HG03139 (cell line): ENCODE measurements around the gene RXFP3.
"Not testable (repeated sequence)": the region's sequence is repeated elsewhere in the genome, so short reads cannot be mapped to it uniquely, and the experiment has no call there.

Experiments used
- ATAC-seq: cut with Tn5 transposase; IDR thresholded peaks from one replicate; pipeline ENCODE4 v1.9.1; 2021; ENCODE audit not compliant: unreplicated experiment

RXFP3 gene

DNA sequence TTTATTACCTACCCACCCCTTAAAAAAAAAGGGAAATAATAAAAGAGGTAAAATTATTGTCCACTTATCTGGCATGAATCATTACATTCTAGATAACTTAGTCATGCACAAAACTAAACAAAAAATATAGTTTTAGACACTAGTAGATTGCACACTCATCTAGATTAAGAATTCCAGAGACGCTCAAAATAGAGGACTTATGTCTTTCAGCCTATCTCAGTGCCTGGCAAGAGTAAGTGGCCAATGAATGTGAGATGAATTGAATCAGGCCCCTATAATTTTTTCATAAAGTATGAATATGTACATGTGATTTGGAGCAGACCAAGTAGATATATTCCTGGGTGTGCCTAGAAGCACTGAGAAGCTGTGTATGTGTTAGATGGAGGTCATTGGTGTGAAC is 2.0 kb upstream of the RXFP3 start:
- peak; percentile 17 for ATAC-seq

- no peak for ATAC-seq
Measured at GRCh38 chr5:33936004-33936380, 194 bp upstream of the RXFP3 start.

- ATAC-seq, result no peak
Measured at GRCh38 chr5:33937017-33937706, 976 bp downstream of the RXFP3 start.

DNA sequence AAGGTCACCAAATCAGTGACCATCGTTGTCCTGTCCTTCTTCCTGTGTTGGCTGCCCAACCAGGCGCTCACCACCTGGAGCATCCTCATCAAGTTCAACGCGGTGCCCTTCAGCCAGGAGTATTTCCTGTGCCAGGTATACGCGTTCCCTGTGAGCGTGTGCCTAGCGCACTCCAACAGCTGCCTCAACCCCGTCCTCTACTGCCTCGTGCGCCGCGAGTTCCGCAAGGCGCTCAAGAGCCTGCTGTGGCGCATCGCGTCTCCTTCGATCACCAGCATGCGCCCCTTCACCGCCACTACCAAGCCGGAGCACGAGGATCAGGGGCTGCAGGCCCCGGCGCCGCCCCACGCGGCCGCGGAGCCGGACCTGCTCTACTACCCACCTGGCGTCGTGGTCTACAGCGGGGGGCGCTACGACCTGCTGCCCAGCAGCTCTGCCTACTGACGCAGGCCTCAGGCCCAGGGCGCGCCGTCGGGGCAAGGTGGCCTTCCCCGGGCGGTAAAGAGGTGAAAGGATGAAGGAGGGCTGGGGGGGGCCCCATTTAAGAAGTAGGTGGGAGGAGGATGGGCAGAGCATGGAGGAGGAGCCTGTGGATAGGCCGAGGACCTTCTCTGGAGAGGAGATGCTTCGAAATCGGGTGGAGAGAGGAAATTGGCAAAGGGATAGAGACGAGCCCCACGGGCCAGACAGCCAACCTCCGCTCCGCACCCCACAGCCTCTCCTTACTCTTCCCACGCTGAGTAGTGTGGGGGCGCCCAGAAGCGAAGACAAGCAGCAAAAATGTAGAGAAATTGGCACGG is 1.7 kb downstream of the RXFP3 start:
- ATAC-seq, result no peak

DNA sequence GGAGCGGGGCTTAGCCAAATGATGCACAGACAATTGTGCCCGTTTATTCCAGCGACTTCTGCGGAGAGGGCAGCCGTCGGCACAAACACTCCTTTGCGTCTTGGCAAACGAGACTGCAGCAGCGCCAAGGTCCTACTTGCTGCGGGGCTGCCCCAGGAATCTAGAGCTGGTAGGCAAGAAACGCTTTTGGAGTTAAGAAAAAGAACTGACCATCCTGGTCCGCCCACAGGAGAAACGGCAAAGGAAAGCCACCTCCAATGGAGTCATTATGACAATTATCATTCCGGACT is 2.3 kb downstream of the RXFP3 start:
- no peak for ATAC-seq

DNA sequence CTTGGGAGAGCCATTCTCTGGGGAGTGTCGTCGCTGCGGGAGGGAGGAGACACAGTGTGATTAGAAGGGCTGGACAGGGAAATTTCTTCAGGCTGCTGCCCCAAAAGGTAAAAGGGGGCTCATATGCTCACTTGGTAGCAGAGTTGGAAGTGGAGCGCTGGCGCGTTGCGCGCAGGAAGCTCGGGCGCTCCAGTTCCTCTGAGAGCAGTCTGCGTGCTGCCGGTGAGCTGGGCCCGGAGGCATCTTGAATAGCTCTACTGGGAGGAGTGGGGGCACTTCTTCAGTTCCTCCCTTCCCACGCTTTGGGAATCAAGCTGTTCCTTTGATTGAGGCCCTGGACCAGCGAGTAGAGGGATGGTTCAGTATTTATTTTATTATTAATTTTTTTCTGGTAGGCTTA is 2.7 kb downstream of the RXFP3 start:
- ATAC-seq, result no peak

DNA sequence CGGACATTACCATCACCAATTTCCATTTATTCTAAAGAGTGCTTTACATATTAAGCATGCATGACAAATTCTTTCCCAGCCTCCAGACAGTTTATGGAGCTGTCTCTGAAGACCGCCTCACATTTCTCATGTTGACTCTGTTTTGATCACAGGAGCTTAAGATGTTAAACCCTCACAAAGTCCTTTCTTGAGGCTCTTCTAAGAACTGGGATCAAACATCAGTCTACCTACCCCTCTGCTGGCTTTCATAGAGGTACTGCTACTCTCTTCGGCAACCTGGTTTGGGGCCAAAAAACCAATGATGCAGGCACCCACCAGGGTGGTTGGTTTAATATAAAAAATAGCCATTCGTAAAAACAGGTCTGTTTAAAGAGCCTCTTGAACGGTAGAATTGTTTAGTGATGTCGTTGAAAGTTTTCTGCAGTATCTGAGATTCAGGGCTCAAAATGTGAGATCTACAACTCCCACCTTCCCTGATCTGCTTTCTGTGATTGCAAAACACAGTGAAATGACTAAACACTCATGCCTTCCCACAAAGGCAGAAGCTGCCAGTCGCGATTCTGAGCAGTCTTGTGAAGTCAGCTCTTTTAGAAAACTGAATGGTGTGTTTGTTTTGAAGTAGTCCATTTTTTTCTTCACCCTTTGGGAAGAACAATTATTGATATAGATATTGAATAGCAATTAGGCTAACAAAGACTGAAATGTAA is 3.5 kb downstream of the RXFP3 start:
- no peak for ATAC-seq

DNA sequence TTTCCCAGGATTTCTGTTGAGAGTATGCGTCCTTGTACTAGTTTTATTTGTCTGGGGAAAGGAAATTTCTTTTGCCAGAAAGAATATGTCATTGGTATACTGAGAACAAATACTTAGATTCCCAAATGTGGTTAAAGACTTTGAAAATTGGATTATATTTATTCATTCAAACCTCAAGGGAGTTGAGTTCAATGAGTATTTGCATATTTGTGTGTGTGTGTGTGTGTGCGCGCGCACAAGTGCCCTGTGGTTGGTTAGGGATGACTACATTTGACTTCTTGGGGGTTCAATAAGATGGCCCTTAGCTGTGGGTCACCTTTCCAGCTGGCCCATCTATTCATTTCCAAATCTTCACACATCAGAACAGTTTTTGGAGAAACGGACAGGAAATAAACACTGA is 4.9 kb downstream of the RXFP3 start:
- no peak for ATAC-seq

DNA sequence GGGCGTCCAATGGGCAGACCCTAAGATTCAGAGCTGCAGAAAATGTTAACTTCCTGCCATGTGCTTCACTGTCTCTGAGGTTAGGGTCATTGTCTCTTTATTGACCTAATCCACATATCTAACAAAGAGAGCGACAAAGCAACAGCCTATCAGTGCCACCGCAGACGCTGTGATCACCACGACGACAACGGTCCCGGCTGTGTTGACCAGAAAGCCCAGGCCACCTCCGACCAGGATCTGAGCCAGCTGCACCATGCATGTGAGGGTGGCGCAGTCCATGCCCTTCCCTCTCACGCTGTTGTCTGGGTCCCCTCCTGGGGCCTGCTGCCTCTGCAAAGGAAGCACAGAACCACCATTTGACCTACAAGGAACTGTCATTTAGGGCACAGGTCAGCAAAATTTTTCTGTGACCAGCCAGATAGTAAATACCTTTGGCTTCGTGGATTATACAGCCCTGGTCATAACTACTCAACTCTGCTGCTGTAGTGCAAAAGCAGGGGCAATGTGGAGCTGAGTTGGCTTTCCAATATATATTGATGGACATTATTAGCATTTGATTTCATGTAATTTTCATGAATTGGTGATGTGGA is 8.5 kb downstream of the RXFP3 start:
- no peak for ATAC-seq

DNA sequence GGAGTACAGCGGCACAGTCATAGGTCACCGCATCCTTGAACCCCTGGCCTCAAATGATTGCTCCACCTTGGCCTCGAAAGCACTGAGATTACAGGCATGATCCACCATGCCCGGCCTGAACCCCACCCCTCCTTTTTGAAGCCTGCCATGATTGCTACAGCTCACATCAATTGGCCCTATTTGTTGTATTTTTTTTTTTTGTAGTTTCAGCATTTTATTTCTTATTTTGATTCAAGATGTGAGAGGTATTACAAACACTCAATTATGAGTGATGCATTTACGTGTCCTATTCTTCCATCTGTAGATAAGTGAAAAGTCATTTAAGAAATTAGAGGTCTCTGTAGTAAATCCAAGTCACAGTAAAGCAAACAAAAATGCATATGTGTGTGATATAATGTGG is 16.0 kb downstream of the RXFP3 start:
- not testable (repeated sequence) for ATAC-seq

GRCh38 chr5:33957577-33958150 is 21.5 kb downstream of the RXFP3 start:
- ATAC-seq, result no peak

GRCh38 chr5:33958176-33958575 is 22.0 kb downstream of the RXFP3 start:
- no peak for ATAC-seq

- no peak for ATAC-seq
Measured at GRCh38 chr5:33964132-33964700, 28.0 kb downstream of the RXFP3 start.

GRCh38 chr5:33966805-33967204 is 30.6 kb downstream of the RXFP3 start:
- no peak for ATAC-seq

- no peak for ATAC-seq
Measured at GRCh38 chr5:33968211-33969005, 32.2 kb downstream of the RXFP3 start.

- ATAC-seq, result peak; percentile 66
Measured at GRCh38 chr5:33969572-33970452, 33.6 kb downstream of the RXFP3 start.

DNA sequence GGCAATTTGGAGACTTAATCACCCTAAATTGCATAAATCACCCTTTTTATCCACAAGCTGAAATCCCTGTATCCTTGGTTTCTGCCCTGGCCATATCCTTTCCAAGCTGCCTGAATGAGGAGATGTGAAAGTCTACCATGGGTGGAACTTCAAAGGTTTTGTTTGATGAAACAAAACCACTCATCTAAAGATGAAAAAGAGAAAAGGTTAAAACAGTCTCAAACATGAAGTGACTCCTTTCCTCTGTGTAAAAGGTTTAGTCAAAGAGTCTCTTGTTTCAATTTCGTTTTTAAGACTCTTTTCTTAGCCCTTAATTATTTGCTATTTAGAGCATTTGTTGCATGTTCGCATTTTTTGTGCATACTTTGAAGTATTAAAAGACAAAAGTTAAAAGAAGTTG is 37.1 kb downstream of the RXFP3 start:
- ATAC-seq, result no peak

DNA sequence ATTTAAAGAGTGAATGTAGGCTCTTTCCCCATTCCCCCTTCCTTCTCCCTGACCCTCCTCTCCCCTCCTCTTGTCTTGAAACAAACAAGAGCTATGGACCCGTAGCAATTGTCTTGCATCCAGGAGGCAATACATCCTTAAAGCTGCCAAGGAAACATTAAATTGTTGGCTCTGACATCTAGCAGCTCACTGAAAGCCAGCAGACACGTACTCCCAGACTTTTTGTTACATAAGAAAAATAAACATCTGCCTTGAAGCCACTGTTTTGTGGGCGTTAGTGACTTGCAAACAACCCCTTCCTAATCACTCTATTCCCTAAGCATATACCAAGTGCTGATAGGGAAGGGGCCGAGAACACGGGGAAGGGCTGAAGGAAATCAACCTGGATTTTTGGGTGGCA is 39.7 kb downstream of the RXFP3 start:
- ATAC-seq, result no peak

GRCh38 chr5:33976307-33976706 is 40.1 kb downstream of the RXFP3 start:
- ATAC-seq, result no peak
